H4 (cell line): ENCODE measurements around the gene ATE1. TPM values are rescaled to one million over a fixed set of nuclear protein-coding genes. Genes with fewer than 3 reads are reported as not detected.
"Not testable (repeated sequence)": the region's sequence is repeated elsewhere in the genome, so short reads cannot be mapped to it uniquely, and the experiment has no call there.

Experiments
- DNase-seq: peaks from one replicate; pipeline ENCODE4 v3.0.0-alpha.2; 2015; ENCODE audit warnings: low spot score
- total RNA-seq: library from RNA; depleted of rRNA; stranded (reverse); fragments of >200 nt; shearing (Covaris generic); gene quantifications from 2 replicates; pipeline ENCODE4 v1.2.3, GENCODE V29; 2014; rRNA removed

Gene ATE1
- total RNA-seq, result 11.1 and 25.7 TPM in 2 replicates

DNA sequence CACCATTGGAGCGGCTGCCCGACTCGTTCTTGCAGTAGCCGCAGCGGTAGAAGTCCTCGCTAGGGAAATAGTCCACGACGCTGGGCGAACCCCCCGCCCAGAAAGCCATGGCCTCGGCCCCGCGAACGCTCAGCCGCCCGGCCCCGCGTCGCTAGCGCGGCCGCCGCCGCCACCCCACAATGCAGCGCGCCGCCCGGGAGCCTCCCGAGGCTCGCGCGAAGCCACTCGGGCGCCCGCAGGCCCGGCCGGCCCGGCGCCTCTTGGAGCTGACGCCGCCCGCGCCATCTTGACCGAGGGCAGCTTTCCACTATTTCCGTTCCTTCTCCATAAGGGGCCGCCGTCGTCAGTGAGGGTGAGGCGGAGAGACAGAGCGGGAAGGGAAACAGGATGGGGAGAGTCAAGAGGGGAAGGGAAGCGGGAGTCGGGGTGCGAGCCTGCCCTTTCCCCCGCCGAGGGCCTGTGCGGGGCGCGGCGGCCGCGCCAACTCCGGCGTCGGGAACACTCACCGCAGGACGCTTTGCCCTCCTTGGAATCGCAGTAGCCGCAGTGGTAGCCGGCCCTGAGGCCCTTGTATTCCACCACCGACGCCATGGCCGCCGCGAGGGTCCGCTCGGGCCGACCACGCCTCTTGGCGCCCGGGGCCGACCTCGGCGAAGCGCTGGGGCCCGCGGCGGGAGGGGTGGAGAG lies at the start of gene ATE1:
Gene ATE1 (minus strand): TSS at position 191 of the 687 bp plus-strand sequence. CDS start 82 bp downstream, at position 109.
- DNase-seq, result peak; percentile 84

DNA sequence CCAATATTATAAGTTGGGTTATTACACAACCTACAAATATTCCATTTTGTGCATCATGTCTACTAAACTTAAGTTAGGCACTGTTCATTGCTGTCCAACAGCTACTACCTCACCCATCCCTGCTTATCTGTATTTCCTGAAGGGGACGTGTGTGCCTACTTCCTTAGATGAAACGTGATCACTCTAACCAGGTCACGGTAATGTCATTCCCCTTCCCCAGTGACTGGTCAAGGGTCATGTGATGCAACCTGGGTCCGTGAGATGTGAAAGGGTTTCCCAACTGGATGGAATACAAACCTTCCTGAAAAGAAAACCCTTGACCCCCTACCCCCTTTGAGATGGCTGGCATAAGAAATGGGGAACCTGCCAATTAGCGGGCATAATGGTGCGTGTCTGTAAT lies 48.8 kb upstream of the ATE1 start:
- DNase-seq, result no peak

DNA sequence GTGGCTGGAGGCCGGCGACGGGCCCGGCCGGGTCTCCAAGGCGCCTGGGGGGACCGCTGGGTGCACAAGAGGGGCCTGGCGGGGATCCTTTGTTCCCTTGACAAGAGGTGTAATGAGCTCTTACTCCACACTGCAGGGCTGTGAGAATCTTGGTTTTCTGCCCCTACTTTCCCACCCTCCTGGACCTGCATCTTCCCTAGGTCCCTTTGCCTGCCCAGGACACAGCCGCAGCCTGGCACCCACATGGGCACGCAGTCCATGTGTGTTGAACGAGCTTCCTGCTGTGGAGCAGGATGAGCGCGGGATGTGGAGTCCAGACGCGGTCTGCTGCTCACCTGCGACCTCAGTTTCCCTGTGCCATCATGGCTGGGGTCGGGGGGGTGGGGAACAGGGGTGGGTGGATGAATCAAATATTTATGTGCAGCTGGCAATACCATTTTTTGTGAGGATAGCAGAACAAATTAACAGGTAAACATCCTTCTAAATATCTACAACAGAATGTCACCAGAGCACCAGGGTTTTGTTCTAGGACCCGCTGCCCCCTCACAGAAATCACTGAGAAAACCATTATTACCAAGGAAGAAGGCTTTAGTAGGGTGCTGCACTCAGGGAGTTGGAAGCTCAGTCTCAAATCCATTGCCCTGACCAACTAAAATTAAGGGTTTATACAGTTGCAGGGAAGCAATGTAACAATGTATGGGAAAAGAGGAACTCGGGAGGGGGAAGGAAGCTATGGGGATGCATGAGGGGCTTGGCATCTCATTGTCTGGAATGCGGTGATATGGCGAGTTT lies 47.7 kb upstream of the ATE1 start:
- DNase-seq, result no peak

DNA sequence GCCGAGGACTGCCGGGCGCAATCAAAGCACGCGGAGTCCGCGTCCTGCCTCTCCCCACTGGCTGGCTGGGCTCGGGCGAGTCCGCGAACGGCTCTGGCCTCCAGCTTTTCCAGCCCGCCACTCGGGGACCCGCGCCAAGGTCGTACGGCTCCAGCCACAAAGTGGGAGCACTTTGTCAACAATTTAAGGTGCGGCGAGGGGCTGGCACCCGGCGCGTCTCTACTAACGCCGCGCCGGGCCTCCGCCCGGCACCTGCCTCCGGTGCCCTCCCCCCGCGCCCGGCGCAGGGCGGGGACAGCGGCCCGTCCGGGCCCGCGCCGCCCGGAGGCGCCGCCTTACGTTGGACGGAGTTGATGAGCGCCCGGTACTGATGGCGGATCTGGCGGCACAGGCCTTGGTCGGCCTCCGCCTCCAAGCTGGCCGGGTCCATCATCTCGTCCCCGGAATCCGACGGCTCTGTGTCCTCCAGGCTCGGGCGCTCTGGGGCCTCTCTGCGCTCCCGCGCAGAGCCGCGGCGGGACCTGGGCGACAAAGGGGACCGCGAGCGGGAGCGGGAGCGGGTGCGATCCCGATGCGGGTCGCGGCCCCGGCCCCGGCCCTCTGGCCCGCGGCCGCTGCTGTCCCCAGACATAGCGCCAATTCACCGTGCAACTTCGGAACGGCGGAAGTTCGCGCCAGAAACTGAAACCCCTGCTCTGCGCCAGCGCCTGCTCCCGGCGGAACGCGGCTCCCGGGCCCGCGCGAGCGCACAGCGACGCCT lies 46.9 kb upstream of the ATE1 start, which contains the start of gene NSMCE4A:
Gene NSMCE4A (minus strand): TSS at position 683 of the 760 bp plus-strand sequence. CDS start 52 bp downstream, at position 631.
- peak; percentile 53 for DNase-seq

DNA sequence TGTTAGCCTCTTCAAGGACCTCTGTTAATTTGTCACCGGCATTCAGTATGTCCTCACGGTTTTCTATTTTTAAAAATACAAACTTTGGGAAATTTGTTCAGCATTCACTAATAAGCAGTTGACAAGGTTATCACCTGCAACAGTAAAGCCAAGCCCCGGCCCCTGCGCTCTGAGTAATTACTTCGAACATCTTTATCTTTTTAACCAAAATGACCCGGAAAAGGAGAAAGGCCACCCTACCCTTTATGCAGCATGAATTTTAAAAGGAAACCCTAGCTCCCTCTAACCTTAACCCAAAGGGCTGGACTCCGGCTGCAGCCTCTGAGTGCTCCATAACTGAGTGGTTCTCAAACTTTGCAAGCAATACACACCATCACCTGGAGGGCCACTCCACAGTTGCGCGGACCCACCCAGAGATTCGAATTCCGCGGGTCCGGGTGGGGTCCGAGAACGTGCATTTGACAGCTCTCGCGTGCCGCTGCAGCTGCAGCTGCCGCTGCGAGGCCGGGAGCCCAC lies 46.2 kb upstream of the ATE1 start:
- no peak for DNase-seq

DNA sequence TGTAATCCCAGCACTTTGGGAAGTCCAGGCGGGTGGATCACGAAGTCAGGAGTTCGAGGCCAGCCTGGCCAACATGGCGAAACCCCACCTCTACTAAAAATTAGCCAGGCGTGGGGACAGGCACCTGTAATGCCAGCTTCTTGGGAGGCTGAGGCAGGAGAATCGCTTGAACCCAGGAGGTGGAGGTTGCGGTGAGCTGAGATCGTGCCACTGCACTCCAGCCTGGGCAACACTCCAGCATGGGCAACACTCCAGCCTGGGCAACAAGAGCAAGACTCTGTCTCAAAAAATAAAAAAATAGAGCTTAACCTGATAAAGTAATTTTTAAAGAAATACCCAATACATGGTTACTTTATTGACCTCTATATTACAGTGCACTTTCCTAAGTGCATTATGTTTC lies 41.3 kb upstream of the ATE1 start:
- not testable (repeated sequence) for DNase-seq

DNA sequence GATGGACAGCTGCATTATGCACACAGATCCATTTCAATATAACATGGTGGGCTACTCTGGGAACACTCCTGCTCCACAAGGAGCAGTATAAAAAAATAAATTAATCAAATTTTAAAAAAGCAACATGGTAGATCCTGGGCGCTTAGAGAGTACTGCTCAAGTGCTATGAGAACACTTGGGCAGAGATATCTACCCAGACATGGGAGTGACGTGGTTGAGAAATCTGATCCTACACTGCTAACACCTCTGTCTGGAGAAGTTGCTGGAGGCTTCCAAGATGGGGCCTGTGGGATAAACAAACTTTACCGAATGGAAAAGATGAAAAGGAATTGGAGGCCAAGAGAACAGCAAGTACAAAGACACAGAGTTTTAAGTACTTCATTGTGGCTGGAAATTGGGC lies 38.2 kb upstream of the ATE1 start:
- no peak for DNase-seq

DNA sequence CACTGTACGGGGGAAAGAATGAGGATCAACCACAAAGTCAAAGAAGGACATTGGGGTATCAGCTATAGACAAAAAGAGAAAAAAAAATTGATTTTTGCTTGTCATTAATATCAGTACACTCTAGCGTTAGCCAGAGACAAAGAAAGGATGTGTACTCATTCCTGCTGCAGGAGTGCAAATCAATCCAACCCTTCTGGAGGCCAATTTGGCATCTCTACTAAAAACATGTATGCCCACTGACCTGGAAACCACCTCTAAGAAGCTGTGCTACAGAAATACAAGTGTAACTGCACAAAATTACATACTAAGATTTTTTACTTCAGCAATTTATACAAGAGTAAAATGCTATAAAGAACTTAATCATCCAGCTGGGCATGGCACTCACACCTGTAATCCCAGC lies 33.6 kb upstream of the ATE1 start:
- no peak for DNase-seq

DNA sequence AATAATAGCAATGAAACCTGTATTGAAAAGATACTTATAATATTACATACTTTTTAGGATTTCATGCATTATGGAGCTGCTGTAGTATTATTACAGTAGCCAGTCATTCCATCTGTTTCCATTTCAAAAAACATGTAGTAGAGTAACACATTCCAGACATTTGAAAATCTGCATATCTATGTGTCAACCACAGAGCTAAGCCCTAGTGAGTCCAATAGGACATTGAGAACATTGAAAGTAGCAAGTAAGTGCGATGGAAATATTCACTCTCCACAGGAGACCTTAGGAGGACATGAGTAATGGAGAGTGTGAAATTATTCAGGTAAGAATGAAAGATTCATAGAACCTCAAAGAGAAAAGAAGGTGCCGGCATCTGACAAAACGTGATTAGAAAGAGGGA lies 31.8 kb upstream of the ATE1 start:
- no peak for DNase-seq

DNA sequence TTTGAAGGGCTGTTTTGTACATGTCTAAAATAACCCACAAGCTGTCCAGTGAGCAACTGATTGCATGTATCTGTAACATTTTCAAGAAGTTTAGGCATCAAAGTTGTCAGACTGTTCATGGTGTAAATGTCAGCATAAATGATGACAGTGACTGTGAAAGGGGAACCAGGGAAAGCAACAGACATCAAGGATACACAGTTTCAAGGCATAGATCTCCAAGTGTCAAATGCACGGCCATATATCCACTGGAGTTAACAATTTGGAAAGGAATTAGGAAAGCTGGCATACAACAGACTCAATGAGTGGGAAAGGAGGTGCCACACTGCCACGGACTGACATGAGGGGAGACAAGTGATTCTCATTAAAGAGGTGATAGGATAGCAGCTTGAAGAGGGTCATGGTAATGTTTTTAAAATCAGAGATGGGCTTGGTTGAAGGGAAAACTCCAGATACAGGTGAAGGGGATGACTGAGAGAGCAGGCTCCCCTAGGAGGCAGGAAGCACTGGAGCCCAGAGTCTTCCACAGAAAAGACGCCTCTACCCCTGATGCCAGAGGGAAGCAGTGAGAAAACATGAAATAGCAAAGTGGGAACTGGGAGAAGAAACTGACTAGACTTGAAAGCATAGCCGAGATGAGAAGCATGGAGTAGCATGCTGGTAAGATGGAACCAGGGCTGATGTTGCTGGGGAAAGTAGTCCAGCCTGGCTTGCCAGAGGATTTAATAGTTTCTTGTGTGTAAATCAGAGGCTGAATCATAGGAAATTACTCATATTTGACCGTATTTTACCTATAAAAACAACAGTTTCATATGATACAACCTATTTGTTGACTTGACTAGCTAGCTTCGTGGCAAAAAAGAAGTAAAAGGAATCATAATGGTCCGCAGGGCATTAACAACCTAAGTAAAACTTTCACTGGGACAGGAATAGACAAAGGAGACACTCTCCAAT lies 28.6 kb upstream of the ATE1 start:
- DNase-seq, result no peak

DNA sequence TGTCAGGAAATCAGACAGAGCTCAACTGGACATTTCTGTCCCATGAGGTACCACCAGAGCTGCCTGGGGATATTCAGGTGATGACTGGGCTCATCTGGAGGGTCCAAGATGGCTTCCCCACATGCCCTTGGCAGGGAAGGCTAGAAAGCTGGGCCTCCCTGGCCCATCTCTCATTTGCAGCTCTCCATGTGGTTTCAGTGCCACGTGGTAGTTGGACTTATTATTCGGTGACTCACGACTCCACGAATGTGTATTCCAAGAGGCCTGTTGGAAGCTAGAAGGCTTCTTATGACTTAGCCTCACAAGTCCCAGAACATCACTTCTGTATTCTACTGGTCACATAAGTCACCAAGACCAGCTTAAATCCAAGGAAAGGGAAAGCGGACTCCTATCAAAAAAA lies 24.4 kb upstream of the ATE1 start:
- peak; percentile 65 for DNase-seq

DNA sequence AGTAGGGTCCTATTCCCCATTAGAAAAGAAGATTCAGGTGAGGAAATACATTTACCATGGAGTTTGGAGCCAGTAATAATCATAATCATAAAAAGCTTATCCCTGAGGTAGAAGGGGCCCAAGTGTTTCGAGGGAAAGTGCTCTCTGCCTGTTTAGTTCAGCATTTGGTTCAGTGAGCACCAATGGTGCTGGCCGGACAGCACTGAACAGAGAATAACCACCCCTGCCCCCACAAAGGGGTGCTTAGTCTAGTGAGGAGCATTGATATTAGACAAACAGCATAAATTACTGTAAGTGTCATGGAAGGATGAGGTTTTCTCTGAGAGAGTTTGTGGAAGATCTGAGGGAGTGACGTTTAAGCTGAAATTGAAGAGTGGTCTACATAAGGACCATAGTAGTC lies 21.6 kb upstream of the ATE1 start:
- DNase-seq, result no peak

DNA sequence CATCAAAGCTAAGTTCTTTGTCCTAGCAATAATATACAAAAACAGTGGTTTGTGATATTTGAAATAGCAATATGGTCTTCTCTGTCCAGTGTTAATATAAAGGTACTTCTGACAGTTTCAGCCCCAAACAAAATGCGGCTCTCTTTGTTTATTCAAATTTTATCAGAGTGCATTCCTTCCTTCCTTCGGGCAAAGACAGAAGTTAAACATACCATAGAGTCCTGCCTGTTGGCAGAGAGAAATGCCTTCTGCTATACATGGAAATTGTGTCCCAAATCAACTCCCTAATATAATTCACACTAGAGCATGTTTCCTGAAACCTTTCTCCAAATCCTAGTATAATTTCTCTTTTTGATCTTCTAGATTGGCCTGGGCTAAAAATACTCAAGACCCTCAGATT lies 21.2 kb upstream of the ATE1 start:
- DNase-seq, result no peak

DNA sequence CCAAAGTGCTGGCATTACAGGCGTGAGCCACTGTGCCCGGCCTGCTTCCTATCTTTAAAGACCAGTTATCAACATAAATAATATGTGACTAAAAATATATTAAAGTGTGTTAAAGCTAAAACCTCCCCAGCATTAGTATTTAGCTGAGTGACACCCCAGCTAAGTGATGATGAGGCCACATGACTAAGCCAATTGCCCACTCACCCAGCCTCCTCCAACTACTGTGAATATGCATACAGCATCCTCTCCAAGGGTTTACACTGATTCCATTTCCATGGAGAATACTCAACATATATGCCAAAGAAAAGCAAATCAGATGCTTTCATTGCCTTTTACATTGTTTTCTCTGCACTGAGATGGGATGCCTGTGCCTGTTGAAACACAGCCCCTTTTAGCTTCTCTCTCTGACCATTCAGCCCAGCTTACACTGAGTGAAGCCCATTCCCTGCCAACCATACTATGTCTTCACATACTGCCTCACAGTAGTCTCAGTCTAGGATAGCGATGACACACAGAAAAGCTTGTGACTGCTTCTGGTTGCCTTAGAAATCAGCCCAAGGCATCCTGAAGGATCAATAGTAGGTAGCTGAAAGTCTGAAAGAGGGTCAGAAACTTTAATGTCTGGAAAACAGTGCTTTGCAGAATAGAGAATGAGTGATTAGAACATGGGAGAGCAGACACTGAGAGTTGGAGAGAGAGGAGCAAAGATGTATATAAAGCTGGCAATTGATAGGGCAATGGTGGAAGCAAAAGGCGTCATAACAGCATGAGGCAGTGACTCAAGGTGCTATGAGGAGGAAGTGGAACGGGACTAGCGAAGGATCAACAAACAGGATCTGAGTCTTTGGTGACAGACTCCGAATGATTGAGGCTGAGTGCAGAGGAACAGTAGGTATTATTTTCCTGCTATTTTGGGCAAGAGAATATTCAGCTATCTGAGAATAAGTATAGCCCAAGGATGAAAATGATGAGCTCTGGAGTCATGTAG lies 19.8 kb upstream of the ATE1 start:
- no peak for DNase-seq

DNA sequence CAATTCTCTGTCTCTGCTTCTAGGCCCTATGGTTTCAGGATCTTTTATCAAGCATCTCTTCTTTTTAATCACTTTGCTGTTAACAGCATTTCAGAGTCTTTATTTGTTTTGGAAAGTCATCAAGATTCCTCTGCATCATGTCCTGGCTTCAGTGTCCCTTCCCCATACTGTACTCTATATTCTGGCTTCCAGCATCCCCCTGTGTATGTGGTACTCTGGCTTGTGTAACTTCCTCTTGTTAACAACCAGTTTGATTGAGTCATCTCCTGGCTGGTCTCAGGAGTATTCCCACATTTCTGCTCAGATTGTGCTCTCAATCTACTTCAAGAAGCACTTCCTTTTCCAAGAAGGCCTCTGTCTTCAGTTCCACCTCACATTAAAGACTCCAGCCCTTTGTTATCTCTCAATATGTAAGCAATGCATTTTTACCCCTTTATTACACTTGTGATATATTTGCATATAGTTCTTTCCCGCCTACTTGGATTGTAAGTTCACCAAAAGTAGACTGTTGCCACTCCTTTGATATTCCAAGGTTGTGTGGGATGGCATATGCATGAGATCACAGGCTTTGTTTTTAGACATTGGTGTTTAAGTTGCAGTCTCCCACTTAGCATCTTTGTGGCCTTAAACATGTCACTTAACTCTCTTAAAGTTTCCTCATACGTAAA lies 15.1 kb upstream of the ATE1 start:
- DNase-seq, result peak; percentile 51

DNA sequence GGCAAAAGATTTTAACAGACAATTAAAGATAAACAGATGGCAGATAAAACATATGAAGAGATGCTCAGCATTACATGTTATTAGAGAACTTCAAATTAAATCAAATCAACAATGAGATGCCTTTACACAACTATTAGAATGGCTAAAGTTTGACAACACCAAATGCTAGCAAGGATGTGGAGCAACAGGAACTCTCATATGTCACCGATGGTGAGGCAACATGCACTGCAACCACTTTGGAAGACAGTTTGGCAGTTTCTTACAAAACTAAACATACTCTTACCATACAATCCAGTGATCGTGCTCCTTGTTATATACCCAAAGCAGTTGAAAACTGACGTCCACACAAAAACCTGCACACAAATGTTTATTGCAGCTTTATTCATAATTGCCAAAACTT lies 13.7 kb upstream of the ATE1 start:
- DNase-seq, result no peak

DNA sequence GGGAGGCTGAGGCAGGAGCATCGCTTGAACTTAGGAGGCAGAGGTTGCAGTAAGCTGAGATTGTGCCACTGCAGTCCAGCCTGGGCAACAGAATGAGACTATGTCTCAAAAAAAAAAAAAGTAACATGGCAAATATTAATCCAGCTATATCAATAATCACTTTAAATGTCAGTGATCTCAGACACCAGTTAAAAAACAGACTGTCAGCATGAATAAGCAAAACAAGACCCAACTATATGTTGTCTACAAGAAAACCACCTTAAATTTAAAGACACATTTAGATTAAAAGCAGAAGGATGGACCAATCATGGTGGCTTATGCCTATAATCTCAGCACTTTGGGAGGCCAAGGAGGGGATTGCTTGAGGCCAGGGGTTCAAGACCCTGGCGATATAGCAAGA lies 8.5 kb upstream of the ATE1 start:
- no peak for DNase-seq

DNA sequence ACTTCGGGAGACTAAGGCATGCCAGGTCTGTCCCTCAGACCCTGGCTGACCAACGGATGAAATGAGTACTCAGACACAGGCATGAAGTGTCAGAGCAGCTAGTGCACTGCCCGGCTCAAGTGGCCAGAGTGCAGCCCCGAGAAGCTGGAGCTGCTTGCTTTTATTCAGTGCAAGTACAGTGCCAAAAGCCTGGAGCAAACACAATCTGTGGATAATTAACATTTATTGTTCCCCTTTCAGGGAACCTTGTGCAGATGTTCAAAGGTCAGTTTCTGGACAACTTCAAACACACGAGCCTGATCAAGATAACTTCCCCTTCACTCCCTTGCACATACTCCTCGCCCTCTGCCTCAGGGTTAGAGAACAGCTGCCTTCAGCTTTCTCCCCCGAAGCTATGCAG lies 7.9 kb upstream of the ATE1 start:
- no peak for DNase-seq
